Activated naive CD4-positive, alpha-beta T cell (primary cell): ENCODE results near the gene NDUFS6.

Experiments
- DNase-seq, 4 experiments: peaks; one replicate each; lab custom pipeline; 2025; lab: John Stamatoyannopoulos, UW

Gene NDUFS6

DNA sequence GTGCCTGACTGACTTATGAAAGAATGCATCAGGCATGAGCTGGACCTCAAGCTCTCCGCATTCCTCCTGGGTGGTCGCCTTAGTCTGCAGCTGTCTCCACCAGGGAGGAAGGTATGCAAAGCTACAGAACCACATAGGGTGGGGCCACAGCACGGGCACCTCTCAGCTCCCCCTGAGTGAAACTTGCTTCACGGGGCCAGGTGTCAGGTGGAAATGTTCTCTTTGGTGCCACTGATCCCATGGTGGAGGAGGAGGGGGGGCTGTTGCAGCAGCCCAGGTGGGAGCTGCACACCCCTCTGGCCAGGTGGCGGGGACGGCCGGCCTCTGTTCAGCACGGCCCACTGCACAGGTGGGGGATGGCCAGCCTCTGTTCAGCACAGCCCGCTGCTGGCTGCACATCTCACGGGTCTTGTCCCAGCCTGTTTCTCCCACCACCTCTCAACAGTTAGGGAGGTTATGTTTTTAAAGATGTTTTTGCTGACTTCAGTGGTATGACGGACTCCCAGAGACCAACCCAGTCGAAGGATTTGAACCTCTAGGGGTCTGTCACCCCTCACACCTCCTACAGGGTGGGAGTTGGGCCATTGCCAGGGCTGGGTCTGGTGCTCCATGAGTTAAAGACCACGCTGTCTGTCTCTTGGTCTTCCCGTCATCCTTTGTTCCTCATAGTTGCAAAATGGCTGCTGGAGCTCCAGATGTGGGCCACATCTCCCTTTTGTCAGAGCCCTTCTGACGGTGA, 35.9 kb upstream of the NDUFS6 start:
- no peak for DNase-seq

GRCh38 chr5:1765880-1766235, 35.3 kb upstream of the NDUFS6 start:
- DNase-seq, result no peak

DNA sequence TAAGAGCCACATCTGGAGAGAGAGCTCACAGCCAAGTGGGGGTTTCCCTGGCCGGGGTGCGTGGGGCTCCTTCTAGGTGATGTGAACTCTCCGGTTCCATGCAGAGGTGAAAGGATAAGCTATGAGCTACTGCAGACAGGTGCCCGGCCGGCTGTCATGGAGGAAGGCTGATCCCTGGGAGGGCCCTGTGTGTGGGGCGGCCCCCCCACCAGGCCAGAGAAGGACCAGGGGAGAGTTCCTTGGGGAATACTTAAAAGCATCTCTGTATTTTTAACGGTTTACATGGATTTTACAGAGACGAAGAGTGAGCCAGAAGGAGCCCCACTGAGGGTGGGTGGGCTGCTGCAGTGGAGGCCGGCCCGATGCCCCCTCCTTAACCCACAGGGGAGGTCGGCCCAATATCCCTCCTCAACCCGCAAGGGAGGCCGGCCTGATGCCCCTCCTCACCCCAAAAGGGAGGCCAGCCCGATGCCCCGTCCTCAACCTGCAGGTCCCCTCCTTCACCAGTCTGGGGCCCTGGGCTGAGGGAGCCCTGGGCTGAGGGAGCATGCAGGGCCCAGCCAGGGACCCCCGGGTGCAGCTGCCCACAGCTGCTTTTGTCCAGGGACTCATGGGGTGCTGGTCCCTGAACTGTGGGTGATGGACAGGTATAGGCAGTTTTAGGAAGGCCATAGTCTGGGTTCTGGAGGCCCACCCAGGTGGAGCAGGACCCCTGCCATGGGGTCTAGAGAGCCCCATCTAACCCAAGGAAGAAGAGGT, 33.5 kb upstream of the NDUFS6 start:
- no peak for DNase-seq

DNA sequence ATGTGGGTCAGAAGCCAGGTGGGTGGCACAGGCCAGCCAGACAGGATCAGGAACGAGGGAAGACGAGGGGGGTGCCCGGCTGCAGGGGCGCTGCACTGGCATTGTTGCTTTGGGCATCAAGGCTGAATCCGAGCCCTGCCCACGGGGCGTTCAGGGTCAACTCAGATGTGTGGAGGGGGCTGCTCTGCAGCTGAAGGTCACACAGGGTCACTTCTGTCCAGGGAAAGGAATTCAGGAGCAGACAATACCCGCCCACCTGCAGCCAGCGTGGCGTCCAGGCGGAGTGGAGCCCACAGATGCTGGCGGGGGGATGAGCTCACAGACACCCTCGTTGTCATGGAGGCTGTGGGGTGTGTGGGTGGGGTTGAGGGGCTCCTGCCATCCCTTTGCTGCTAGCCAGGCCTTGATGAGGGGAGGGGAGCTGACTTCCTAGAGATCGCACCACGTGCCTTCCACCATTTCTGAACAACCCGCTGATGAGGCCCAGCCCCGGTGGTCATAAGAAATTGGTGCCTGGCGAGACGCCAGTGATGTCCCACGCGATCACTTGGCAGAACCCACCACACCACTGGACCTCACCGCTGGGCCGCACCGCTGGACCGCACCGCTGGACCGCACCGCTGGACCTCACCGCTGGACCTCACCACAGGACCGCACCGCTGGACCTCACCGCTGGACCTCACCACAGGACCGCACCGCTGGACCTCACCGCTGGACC, 32.8 kb upstream of the NDUFS6 start:
- no peak for DNase-seq

DNA sequence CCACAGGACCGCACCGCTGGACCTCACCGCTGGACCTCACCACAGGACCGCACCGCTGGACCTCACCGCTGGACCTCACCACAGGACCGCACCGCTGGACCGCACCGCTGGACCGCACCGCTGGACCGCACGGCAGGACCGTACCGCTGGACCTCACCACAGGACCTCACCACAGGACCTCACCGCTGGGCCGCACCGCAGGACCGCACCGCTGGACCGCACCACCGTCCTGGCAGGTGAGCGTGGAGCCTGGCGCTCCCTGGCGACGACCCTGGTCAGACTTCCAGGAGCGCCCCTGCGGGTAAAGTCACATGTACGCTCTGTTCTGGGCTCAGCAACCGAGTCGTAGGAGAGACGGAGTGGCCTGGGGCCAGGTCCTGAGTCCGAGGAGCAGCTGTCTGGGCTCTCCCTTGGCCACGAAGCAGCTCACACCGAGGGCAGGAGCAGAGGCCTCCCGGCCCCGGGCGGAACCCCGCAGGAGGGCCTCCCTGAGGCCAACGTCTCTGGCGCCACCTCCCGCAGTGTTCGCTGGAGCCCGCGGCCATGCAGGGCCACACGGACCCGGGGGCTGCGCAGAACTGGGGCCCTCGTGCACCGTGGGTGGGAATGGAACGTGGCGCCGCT, 32.1 kb upstream of the NDUFS6 start:
- no peak for DNase-seq

- no peak for DNase-seq
Measured at GRCh38 chr5:1769752-1770442, 31.3 kb upstream of the NDUFS6 start.

DNA sequence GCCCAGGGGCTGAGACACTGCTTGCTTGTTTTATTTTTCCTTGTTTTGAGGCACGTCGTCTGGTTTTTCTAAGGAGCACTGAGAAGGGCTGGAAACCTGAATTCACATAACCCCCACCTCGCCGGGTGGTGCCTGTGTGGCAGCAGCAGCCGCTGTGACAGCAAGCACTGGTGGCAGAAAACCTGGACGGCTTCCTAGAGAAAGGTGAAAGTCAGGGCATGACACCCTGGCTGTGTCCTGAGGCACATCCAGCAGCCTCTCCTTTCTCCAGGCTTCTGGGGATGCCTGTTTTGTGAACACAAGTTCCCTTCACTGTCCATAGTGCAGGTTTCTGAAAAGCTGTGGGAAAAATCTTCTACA, 30.8 kb upstream of the NDUFS6 start:
- no peak for DNase-seq

DNA sequence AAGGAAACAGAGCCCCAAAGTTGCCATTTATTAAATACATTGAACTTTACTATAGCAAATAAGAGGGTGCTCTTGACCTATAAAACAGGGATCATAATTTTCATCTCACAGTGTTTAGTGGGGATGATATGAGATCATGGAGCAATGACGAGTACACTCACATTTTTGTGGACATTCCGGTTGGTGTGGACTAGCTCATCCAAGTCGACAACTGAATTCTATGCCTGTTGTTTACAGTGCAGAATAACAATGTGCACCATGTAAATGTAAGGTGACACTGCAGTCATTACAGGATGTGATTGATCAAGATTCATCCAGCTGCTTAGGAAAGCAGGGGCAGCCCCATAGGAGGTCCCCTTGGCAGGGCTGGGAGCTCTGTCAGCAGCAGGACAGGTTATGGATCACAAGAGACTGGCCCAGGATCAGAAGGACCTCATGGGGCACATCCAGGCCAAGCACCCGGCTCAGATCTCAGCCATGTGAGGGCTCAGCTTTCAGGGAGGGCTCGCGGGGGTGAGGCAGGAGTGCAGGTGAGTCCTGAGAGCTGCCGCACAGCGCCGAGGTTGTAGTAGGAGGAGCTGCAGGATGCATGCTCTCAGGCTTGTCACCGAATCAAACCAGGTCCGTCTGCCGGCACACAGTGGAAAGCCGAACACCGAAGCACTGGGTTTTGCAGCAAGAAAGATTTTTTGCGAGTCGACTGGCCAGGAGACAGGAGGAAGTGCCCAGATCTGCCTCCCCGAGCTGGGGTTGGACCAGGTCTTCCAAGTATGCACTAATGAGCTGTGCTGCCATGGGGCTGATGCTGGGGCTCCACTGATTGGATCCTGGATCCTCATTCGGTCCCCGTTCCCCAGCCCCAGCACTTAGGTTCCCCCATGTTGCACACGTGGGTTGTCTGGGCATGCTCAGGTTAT, 29.8 kb upstream of the NDUFS6 start:
- DNase-seq, result no peak

GRCh38 chr5:1772634-1773033, 28.6 kb upstream of the NDUFS6 start:
- DNase-seq, result no peak

GRCh38 chr5:1776831-1777230, 24.4 kb upstream of the NDUFS6 start:
- DNase-seq, result no peak

DNA sequence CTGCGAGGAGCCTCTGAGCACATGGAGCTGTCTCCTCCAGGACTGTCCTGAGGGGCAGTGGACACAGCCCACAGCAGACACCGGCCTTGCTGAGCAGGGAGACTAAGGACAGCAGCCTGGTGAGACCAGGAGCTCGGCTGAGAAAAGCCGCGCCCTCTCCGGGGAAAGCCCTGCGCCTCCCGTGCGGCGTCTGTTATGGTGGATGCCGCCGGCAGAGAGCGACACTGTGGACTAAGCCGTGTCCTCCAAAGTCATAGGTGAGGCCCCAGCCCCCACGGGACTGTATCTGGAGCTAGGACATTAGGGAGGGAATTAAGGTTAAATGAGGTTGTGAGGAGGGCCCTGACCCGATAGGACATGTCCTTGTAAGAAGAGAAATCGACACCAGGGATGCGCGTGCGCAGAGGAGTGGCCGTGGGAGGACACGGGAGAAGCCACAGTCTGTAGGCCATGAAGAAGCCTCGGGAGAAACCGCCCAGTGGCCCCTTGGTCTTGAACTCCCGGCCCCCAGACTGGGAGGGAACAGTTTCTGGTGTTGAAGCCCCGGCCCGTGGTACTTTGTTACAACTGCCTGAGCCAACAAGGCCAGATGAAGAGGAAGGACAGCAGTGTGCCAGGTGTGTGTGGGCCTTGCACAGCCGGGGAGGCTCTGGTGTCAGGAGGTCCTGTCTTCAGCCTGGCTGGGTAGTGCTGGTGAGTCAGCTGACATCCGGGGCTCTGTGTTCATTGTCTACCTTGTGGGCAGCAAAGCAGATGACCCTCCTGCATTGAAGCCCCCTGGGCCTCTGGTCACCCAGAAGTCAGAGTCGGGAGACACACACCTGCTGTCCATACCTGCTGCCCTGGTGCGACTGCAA, 23.7 kb upstream of the NDUFS6 start:
- no peak for DNase-seq

DNA sequence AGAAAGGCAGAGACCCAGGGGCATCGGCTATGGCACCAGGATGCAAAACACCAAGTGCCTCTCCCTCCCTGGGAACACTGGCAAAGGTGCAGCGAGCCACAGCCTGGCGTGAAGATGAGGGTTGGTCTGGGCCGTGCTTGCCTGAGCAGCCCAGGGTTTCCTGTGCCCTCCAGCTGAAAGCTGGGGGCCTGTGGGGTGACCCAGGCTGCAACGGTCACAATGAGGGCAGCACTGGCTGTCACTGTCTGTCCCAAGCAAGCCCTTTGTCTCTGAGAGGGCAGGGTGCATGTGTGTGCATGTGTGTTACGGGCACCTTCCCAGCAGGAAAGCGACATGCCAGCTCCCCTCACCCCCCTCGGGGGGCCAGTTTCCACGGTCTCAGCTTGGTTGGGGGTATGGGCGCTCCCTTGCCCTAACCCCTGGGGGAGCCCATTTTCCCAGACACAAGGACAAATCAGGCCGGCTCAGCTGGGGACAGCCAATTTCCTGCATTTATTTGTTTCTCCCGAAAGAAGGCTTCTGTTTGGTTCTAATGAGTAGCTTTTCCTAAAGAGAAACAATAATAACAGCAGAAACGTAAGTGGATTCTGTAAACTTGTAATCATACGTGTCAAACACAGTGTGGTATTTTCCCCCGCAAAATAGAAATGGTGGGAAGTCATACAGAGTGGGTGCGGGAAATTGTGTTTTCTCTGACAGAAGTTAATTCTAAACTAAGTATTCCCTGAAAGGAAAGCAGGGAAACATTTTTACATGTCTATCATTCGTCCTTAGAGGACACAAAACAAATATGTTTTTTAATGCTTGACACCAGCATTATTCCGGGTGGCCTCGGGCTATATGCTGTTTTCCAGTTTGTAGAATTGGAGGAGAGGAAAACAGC, 22.8 kb upstream of the NDUFS6 start:
- no peak for DNase-seq

DNA sequence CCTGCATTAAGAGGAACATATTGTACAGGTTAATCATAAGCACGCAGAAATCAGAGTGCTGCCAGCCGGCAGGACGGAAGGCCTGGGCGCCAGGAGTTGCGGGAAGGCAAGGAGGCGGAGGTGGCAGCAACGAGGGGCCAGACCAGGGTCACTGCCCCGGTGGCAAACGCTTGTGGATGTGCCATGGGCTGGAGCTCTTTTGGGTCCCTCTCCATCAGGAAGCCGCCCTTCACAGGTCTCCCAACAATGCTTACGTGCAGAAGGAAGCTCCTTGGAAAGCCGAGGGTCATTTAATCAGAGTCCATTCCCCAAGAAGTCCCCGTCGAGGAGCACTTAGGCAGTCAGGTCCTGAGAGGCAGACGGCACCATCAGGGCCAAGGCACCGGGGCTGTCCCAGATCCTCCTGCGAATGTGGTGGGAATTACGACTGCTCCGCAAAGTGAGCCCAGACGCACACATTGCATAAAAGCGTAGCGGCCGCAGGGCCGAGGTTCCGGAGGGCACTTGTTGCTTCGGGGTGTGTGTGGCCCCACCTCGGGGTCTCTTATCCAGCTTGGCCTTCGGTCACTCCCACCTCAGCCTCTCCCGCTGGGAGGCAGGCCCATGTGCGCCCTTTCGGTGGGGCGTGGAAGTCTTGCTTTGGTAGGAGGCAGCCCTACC, 22.1 kb upstream of the NDUFS6 start:
- DNase-seq, result no peak

DNA sequence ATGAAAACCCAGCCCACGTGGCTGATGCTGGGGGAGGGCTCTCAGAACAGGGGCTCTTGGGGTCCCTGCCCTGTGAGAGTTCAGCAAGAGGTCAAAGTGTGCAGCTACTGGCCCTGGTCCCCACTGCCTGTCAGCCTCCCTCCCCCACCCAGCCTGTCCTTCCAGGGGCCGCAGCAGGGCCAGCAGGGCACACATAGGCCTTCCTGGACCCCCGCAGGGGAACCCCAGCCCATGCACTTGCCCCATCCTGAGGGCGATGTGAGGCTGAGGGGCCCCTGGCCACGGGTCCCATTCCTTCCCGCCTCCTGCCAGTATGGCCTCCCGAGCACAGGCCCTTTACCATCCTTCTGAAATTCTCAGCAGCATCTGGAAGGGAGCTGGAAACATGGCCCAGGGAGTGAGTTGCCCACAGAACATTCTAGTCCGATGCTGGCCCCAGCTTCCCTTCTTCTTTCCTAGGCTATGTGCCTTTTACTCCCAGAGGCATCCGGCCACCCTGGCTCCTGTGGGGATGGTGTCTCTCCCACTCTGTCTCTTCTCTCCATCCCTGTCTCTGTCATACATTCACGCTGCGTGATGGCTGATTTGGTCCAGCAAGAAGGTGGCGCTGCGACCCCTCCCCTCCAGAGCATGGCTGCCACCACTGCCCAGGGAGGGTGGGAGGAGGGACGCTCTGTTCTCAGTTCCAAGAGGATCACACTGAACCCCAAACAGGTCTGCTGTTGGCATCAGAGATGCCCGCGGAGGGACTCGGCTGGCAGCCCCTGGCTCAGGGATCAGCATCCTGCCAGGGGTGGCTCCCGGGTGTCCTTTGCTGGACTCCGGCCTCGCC, 21.2 kb upstream of the NDUFS6 start:
- no peak for DNase-seq

- DNase-seq, result no peak
Measured at GRCh38 chr5:1780614-1780930, 20.6 kb upstream of the NDUFS6 start.

GRCh38 chr5:1781107-1781506, 20.1 kb upstream of the NDUFS6 start:
- no peak for DNase-seq

- DNase-seq, result no peak
Measured at GRCh38 chr5:1781726-1782384, 19.4 kb upstream of the NDUFS6 start.
